ENCODE measurements around the gene RETSAT. TPM values are rescaled to one million over a fixed set of nuclear protein-coding genes. Genes with fewer than 3 reads are reported as not detected.

Gene RETSAT
- total and polyA plus RNA-seq, 3 experiments from 2014 or later = 23.7 to 36.0 (median 33.4) TPM

DNA sequence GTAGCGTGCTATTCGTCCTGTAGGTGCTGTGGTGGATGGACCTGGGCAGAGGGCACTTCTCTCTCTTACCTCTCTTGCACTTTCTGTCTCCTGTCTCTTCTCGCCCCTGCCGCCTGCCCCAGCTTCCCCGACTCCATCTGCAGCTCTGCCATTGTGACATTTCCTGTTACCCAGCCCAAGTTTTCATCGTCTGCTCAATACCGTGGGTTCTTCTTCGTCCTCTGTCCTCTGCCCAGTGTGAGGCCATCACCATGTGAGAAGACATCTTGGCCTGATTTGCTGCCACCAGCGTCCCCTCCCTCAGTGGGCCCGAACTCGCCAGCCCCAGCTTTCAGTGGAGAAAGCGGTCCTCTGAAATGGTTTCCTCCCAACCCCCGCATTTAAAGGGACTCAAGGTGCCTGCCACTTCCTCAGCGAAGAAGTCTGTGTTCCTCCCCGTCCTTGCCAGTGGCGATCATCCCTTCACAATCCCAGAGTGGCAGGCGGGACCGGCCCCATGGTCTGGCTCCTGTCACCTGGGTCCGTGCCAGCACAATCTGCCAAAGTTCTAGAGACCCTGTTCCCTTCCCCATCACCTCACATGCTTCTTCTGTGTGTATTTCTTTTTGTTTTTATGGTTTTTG, 44.5 kb downstream of the RETSAT start:
- Mint-ChIP-seq H3K9me3 (no peaks in the 10 kb centered on the region), H3K4me3 (peak overlapping the region; percentile 82 to 90 (median 87)), H3K27me3 (no peaks in the 10 kb centered on the region), H3K4me1 (peaks cover 33 to 51% (median 34%) of the 10 kb centered on the region in 3 donors), H3K27ac (peak overlapping the region; percentile 84 to 96 (median 93)), H3K36me3 (peaks cover 0 to 11% (median 3%) of the 10 kb centered on the region in 3 donors)
- peak in 2 of 5 donors; percentile 24 to 48 for DNase-seq
- Histone ChIP-seq H3K4me3 (ENCODE audit: low read length) (peak overlapping the region; percentile 27), H3K27me3 (ENCODE audit: insufficient read depth, low read length, poor library complexity, severe bottlenecking) (no peaks in the 10 kb centered on the region), H3K9me3 (ENCODE audit: low read length) (no peaks in the 10 kb centered on the region), H3K4me1 (ENCODE audit: insufficient read depth, low read length) (peaks cover 31% of the 10 kb centered on the region), H3K27ac (ENCODE audit: low read depth, low read length) (no peak overlapping the region), H3K36me3 (ENCODE audit: insufficient read depth, low read length) (no peaks in the 10 kb centered on the region)
- ChIA-PET CTCF (interaction anchor here (1.1 to 3.1 kb wide), 7 partner anchors 9 to 242 kb away, joined by 3 to 22 read pairs (median 5); no protein-coding TSS in a partner anchor), POLR2A (interaction anchor here (0.6 to 4.7 kb wide), 8 partner anchors 8 to 224 kb away, joined by 3 to 31 read pairs (median 4); partner anchors contain the start of genes ELMOD3, RETSAT, SH2D6 and TGOLN2)

DNA sequence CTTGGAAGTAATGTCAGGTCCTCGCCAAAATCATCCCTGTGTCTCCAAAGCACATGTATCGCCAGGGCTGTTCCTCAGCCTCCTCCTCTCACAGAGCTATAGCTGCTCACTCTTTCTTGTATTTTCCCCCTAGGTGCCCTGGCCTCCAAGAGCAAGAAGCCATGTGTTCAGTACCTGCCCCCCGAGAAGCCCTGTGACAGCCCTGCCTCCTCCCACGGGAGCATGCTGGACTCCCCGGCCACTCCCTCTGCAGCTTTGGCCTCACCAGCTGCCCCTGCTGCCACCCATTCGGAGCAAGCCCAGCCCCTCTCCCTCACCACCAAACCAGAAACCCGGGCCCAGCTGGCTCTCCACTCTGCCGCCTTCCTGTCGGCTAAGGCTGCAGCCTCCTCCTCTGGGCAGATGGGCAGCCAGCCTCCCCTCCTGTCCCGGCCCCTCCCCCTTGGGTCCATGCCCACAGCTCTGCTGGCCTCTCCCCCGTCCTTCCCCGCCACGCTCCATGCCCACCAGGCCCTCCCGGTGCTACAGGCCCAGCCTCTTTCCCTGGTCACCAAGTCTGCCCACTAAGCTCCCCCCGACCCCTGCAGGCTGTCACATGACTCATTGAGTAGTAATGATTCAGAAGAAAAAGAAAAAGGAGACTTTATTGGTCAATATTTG, 45.3 kb downstream of the RETSAT start:
- Histone ChIP-seq H3K4me1 (ENCODE audit: insufficient read depth, low read length) (peaks cover 31% of the 10 kb centered on the region), H3K27me3 (ENCODE audit: insufficient read depth, low read length, poor library complexity, severe bottlenecking) (no peaks in the 10 kb centered on the region), H3K27ac (ENCODE audit: low read depth, low read length) (no peak overlapping the region), H3K4me3 (ENCODE audit: low read length) (peak overlapping the region; percentile 27), H3K36me3 (ENCODE audit: insufficient read depth, low read length) (no peaks in the 10 kb centered on the region), H3K9me3 (ENCODE audit: low read length) (no peaks in the 10 kb centered on the region)
- peaks cover 0 to 6% of the 10 kb centered on the region in 2 donors for H3K27me3 Mint-ChIP-seq
- peaks cover 30 to 48% (median 30%) of the 10 kb centered on the region in 3 donors for H3K4me1 Mint-ChIP-seq
- no peak for DNase-seq
- peaks cover 0 to 6% (median 0%) of the 10 kb centered on the region in 3 donors for H3K36me3 Mint-ChIP-seq
- ChIA-PET CTCF (interaction anchor here (1.1 to 3.1 kb wide), 5 partner anchors 8 to 242 kb away, joined by 3 to 22 read pairs (median 5); no protein-coding TSS in a partner anchor), POLR2A (interaction anchor here (0.7 to 4.7 kb wide), 6 partner anchors 9 to 110 kb away, joined by 3 to 31 read pairs (median 4); partner anchors contain the start of genes ELMOD3, RETSAT, SH2D6 and TGOLN2)
- no peaks in the 10 kb centered on the region for H3K9me3 Mint-ChIP-seq
- H3K4me3 Mint-ChIP-seq = peak overlapping the region; percentile 82 to 90 (median 87)
- peak overlapping the region; percentile 84 to 96 (median 90) for H3K27ac Mint-ChIP-seq

DNA sequence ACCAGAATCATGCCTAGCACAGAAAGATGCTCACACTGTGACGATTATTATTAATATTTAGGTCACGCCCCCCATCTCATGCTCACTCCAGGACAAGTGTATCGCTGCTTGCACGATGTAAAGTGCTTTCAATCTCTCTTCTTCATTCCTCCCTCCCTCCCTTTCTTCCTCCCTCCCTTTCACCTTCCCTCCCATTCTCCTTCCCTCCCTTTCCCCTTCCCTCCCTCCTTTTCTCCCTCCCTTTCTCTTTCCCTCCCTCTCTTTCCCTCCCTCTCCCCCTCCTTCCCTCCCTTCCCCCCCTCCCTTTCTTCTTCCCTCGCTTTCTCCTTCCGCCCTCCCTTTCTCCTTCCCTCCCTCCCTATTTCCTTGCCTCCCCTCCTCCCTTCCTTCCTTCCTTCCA, 46.1 kb downstream of the RETSAT start:
- H3K4me3 Mint-ChIP-seq = peak overlapping the region in 4 of 7 donors; percentile 16 to 59 (median 29)
- H3K27ac ChIP-seq (ENCODE audit: low read depth, low read length) = no peak overlapping the region
- no peaks in the 10 kb centered on the region for H3K36me3 ChIP-seq (ENCODE audit: insufficient read depth, low read length)
- no peak overlapping the region for H3K4me3 ChIP-seq (ENCODE audit: low read length)
- H3K27ac Mint-ChIP-seq = peak overlapping the region in 6 of 8 donors; percentile 80 to 94 (median 87)
- no peaks in the 10 kb centered on the region for H3K27me3 ChIP-seq (ENCODE audit: insufficient read depth, low read length, poor library complexity, severe bottlenecking)
- no peak for DNase-seq
- peaks cover 31% of the 10 kb centered on the region for H3K4me1 ChIP-seq (ENCODE audit: insufficient read depth, low read length)
- H3K9me3 Mint-ChIP-seq = no peaks in the 10 kb centered on the region
- H3K9me3 ChIP-seq (ENCODE audit: low read length) = no peaks in the 10 kb centered on the region
- ChIA-PET POLR2A (interaction anchor here (4.7 kb wide), 1 partner anchor 19 kb away, joined by 31 read pairs; the partner anchor contains the start of gene TGOLN2), CTCF (interaction anchor here (1.4 kb wide), 1 partner anchor 41 kb away, joined by 3 read pairs; no protein-coding TSS in a partner anchor)
- no peaks in the 10 kb centered on the region for H3K36me3 Mint-ChIP-seq
- H3K4me1 Mint-ChIP-seq = peaks cover 27 to 44% (median 30%) of the 10 kb centered on the region in 3 donors
- peaks cover under 1 to 8% of the 10 kb centered on the region in 2 donors for H3K27me3 Mint-ChIP-seq

DNA sequence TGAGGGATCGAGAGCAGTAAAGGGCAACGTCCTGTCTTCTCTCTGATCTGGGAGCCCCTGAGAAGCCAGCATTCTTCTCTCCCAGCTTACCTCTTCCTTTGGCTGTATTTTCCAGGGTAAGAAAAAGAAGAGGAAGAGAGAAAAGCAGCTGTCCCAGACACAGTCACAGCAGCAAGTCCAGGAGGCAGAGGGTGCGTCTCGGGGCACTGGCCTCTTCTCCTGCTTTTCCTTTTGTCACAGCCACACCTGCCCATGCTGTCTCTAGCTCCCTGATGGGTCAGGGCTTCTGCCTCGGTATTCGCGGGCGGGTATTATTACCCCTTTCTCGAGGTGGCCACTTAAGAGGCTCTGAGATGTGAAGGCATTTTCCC, 46.8 kb downstream of the RETSAT start:
- Histone ChIP-seq H3K27me3 (ENCODE audit: insufficient read depth, low read length, poor library complexity, severe bottlenecking) (no peaks in the 10 kb centered on the region), H3K4me3 (ENCODE audit: low read length) (peak overlapping the region; percentile 34), H3K27ac (ENCODE audit: low read depth, low read length) (no peak overlapping the region), H3K4me1 (ENCODE audit: insufficient read depth, low read length) (peaks cover 31% of the 10 kb centered on the region), H3K9me3 (ENCODE audit: low read length) (no peaks in the 10 kb centered on the region), H3K36me3 (ENCODE audit: insufficient read depth, low read length) (no peaks in the 10 kb centered on the region)
- POLR2A ChIA-PET = interaction anchor here (4.7 kb wide), 1 partner anchor 20 kb away, joined by 31 read pairs; the partner anchor contains the start of gene TGOLN2
- peak overlapping the region; percentile 31 to 77 (median 74) for H3K4me3 Mint-ChIP-seq
- peak overlapping the region in 4 of 8 donors; percentile 24 to 90 (median 86) for H3K27ac Mint-ChIP-seq
- peaks cover 3 to 12% of the 10 kb centered on the region in 2 donors for H3K27me3 Mint-ChIP-seq
- DNase-seq = no peak
- H3K9me3 Mint-ChIP-seq = no peaks in the 10 kb centered on the region
- CTCF ChIA-PET = interaction anchor here (1.1 kb wide), 1 partner anchor 18 kb away, joined by 4 read pairs; no protein-coding TSS in a partner anchor
- peaks cover 27 to 44% (median 30%) of the 10 kb centered on the region in 3 donors for H3K4me1 Mint-ChIP-seq
- no peaks in the 10 kb centered on the region for H3K36me3 Mint-ChIP-seq

DNA sequence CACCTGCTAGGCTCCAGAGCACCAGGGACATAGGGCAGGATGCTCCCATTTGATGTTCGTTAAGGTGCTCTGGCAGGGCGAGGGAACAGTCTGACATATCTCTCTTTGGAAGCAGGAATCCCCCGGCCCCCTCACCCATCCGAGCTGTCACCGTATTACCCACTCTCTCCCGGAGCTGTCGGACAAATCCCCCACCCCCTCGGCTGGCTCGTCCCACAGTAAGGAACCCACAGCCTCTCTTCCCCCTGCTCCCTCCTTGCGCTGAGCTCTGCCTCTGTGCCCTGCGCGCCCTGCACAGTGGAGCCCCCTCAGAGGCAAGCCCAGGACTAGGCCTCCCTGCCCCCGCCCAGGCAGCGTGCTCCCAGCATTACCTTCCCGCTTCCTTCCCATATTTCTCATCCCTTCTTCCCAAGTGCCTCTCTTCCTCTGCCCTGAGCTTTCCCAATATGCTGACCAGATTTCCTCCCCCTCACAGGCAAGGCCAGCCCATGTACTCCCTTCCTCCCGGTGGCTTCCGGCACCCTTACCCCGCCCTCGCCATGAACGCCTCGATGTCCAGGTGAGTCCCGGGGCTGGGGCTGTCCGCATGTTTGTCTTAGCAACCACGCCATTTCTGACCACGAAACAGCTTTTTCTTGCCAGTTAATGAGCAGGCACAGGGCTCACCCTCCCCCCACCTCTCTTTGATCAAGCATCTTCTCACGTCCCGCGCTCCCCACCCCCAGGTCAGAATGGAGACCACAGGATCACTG, 50.4 kb downstream of the RETSAT start:
- H3K27me3 Mint-ChIP-seq = peaks cover 3 to 26% of the 10 kb centered on the region in 2 donors
- H3K36me3 Mint-ChIP-seq = no peaks in the 10 kb centered on the region
- Histone ChIP-seq H3K9me3 (ENCODE audit: low read length) (no peaks in the 10 kb centered on the region), H3K4me1 (ENCODE audit: insufficient read depth, low read length) (peaks cover 19% of the 10 kb centered on the region), H3K4me3 (ENCODE audit: low read length) (no peak overlapping the region), H3K27me3 (ENCODE audit: insufficient read depth, low read length, poor library complexity, severe bottlenecking) (no peaks in the 10 kb centered on the region), H3K27ac (ENCODE audit: low read depth, low read length) (no peak overlapping the region), H3K36me3 (ENCODE audit: insufficient read depth, low read length) (no peaks in the 10 kb centered on the region)
- ChIA-PET POLR2A (no interaction called here), CTCF (interaction anchor here (0.9 to 2.4 kb wide), 4 partner anchors 19 to 37 kb away, joined by 3 to 8 read pairs (median 3); no protein-coding TSS in a partner anchor)
- peak overlapping the region in 1 of 8 donors; percentile 77 for H3K27ac Mint-ChIP-seq
- H3K4me1 Mint-ChIP-seq = peaks cover 15 to 26% (median 15%) of the 10 kb centered on the region in 3 donors
- DNase-seq = no peak
- H3K4me3 Mint-ChIP-seq = peak overlapping the region in 1 of 7 donors; percentile 23
- no peaks in the 10 kb centered on the region for H3K9me3 Mint-ChIP-seq

DNA sequence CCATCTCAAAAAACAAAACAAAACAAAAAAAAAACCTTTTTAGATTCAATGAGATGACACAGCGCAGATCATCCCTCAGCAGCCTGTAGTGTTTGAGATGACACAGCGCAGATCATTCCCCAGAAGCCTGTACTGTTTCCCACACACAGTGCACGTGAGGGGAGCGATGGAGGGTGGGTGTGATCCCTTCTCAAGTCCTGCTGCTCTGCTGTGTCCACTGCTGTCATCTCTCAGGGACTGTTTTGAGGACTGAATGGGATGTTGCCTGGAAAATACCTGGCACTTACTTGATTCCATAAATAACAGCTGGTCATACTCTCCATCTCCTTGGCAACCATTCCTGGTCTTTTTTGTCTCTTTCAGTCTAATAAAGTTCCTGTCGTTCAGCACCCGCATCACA, 52.2 kb downstream of the RETSAT start:
- peak overlapping the region in 1 of 8 donors; percentile 29 for H3K27ac Mint-ChIP-seq
- POLR2A ChIA-PET = no interaction called here
- Histone ChIP-seq H3K4me1 (ENCODE audit: insufficient read depth, low read length) (peaks cover under 1% of the 10 kb centered on the region), H3K4me3 (ENCODE audit: low read length) (no peak overlapping the region), H3K27me3 (ENCODE audit: insufficient read depth, low read length, poor library complexity, severe bottlenecking) (peaks cover 3% of the 10 kb centered on the region), H3K27ac (ENCODE audit: low read depth, low read length) (no peak overlapping the region), H3K9me3 (ENCODE audit: low read length) (no peaks in the 10 kb centered on the region), H3K36me3 (ENCODE audit: insufficient read depth, low read length) (no peaks in the 10 kb centered on the region)
- no peak for DNase-seq
- CTCF ChIA-PET = interaction anchor here (9.1 kb wide), 1 partner anchor 32 kb away, joined by 128 read pairs; no protein-coding TSS in a partner anchor
- peaks cover 8 to 26% of the 10 kb centered on the region in 2 donors for H3K27me3 Mint-ChIP-seq
- H3K4me3 Mint-ChIP-seq = no peak overlapping the region
- peaks cover 3 to 13% (median 6%) of the 10 kb centered on the region in 3 donors for H3K4me1 Mint-ChIP-seq
- no peaks in the 10 kb centered on the region for H3K9me3 Mint-ChIP-seq
- no peaks in the 10 kb centered on the region for H3K36me3 Mint-ChIP-seq
